K562 (cell line): Measurements from ENCODE around the gene SLC35G2. TPM values are rescaled to one million over a fixed set of nuclear protein-coding genes. Genes with fewer than 3 reads are reported as not detected.

Experiments
- ARHGAP35 ChIP-seq: fragments of 450-650 bp; IDR thresholded peaks from 2 replicates; pipeline ENCODE4 v1.6.1; 2018; ENCODE audit not compliant: partially characterized antibody
- ARID1B ChIP-seq: fragments of 450-650 bp; IDR thresholded peaks from 2 replicates; pipeline ENCODE4 v1.6.1; 2016; ENCODE audit warnings: antibody characterized with exemption, mild to moderate bottlenecking, inconsistent platforms
- ASH1L ChIP-seq: fragments of 450-650 bp; IDR thresholded peaks from 2 replicates; pipeline ENCODE4 v1.6.1; 2018; ENCODE audit warnings: borderline replicate concordance, mild to moderate bottlenecking, low read depth; ENCODE audit not compliant: partially characterized antibody
- CCNT2 ChIP-seq: IDR thresholded peaks from 2 replicates; pipeline ENCODE4 v1.6.1; 2011; ENCODE audit warnings: borderline replicate concordance, low read depth, mild to moderate bottlenecking, moderate library complexity, mixed read lengths, low read length; ENCODE audit not compliant: insufficient read length; ENCODE audit errors: extremely low read depth
- CREB1 ChIP-seq, 2 experiments: sonication (generic) in 1 of 2; formaldehyde crosslinking in 1 of 2; IDR thresholded peaks; 2 replicates each; pipeline versions ENCODE4 v1.6.1 to v1.8.0; 2012 to 2022; ENCODE audit warnings: inconsistent platforms in 1 of 2, mild to moderate bottlenecking in 1 of 2, missing genetic modification reagents in 1 of 2, moderate library complexity in 1 of 2
- EHMT2 ChIP-seq: fragments of 450-650 bp; IDR thresholded peaks from 2 replicates; pipeline ENCODE4 v1.6.1; 2018; ENCODE audit warnings: antibody characterized with exemption
- NCOA4 ChIP-seq: fragments of 450-650 bp; IDR thresholded peaks from 2 replicates; pipeline ENCODE4 v1.6.1; 2018; ENCODE audit warnings: mild to moderate bottlenecking; ENCODE audit not compliant: partially characterized antibody
- NCOA6 ChIP-seq: fragments of 450-650 bp; IDR thresholded peaks from 2 replicates; pipeline ENCODE4 v1.6.1; 2017; ENCODE audit warnings: mild to moderate bottlenecking
- NONO ChIP-seq, 2 experiments: fragments of 200-400 bp in 1 of 2; fragments of 450-650 bp in 1 of 2; formaldehyde crosslinking in 1 of 2; IDR thresholded peaks; 2 replicates each; pipeline ENCODE4 v1.6.1; 2017; ENCODE audit warnings: low read depth in 2 of 2, mild to moderate bottlenecking in 2 of 2, moderate library complexity in 2 of 2, low read length in 1 of 2
- PRMT5 ChIP-seq: sonication (generic); formaldehyde crosslinking; IDR thresholded peaks from 2 replicates; pipeline ENCODE4 v1.5.0; 2020; ENCODE audit warnings: missing genetic modification reagents
- SLC30A9 ChIP-seq: fragments of 250-450 bp; sonication (Bioruptor Pico); IDR thresholded peaks from 2 replicates; pipeline ENCODE4 v1.8.0; 2022; ENCODE audit warnings: mild to moderate bottlenecking, moderate library complexity
- SRSF1 ChIP-seq: fragments of 200-400 bp; formaldehyde crosslinking; IDR thresholded peaks from 2 replicates; pipeline ENCODE4 v1.6.1; 2017; ENCODE audit warnings: mild to moderate bottlenecking, low read depth, low read length, moderate library complexity
- ZFX ChIP-seq: sonication (generic); formaldehyde crosslinking; IDR thresholded peaks from 2 replicates; pipeline ENCODE4 v1.8.0; 2022; ENCODE audit warnings: mild to moderate bottlenecking, missing genetic modification reagents, moderate library complexity
- ZNF165 ChIP-seq: fragments of 250-450 bp; sonication (Bioruptor Pico); IDR thresholded peaks from 2 replicates; pipeline ENCODE4 v1.4.0; 2020; ENCODE audit warnings: borderline replicate concordance
- ZNF197 ChIP-seq: fragments of 200-800 bp; sonication (Bioruptor generic); IDR thresholded peaks from 2 replicates; pipeline ENCODE4 v1.6.1; 2016; ENCODE audit warnings: low read depth, missing genetic modification characterization, missing compliant biosample characterization
- ZNF3 ChIP-seq: fragments of 250-450 bp; sonication (Bioruptor Pico); IDR thresholded peaks from 2 replicates; pipeline ENCODE4 v1.5.0; 2021; ENCODE audit warnings: mild to moderate bottlenecking, moderate library complexity
- ZNF561 ChIP-seq: fragments of 450-650 bp; formaldehyde crosslinking; conservative IDR thresholded peaks from 2 replicates; pipeline ENCODE4 v1.4.0; 2020; ENCODE audit warnings: mild to moderate bottlenecking, moderate library complexity
- ZNF717 ChIP-seq: fragments of 250-450 bp; sonication (Bioruptor Pico); IDR thresholded peaks from 2 replicates; pipeline ENCODE4 v1.5.0; 2021
- ZNF764 ChIP-seq: fragments of 250-450 bp; sonication (Bioruptor Pico); IDR thresholded peaks from 2 replicates; pipeline ENCODE4 v1.4.0; 2020; ENCODE audit warnings: low read depth, mild to moderate bottlenecking, moderate library complexity
- polyA plus RNA-seq, 8 experiments: library from polyadenylated mRNA; depleted of rRNA in 4 of 8; stranded (reverse) in 5 of 8; unstranded in 3 of 8; fragments of >200 nt; fragmentation: Nextera tagmentation in 2 of 8; fragmentation: Illumina TruSeq in 1 of 8; extraction: Ambion mirVana in 2 of 8; extraction: Trizol in 1 of 8; gene quantifications; 2 replicates each; pipeline versions ENCODE4 v1.2.1 to v1.2.3, GENCODE V29; 2011 to 2014; ENCODE audit warnings: inconsistent platforms in 1 of 8, missing spikeins in 1 of 8
- total RNA-seq, 7 experiments: library from RNA; depleted of rRNA in 6 of 7; stranded (reverse); fragments of >200 nt in 6 of 7; fragmentation: Illumina TruSeq in 2 of 7; extraction: Trizol in 2 of 7; gene quantifications; 2 replicates each; pipeline versions ENCODE4 v1.2.1 to v1.2.3, GENCODE V29; 2011 to 2021; ENCODE audit warnings: low replicate concordance in 1 of 7
- TF ChIP-seq, protein P1 (sequence below): fragments of 450-650 bp; IDR thresholded peaks from 2 replicates; pipeline ENCODE4 v1.6.1; 2016
- TF ChIP-seq, protein P2 (sequence below), 2 experiments: IDR thresholded peaks; 2 replicates each; pipeline ENCODE4 v1.6.1; 2011; ENCODE audit warnings: borderline replicate concordance in 1 of 2, control low read depth in 1 of 2, low read depth in 1 of 2, low read length in 1 of 2, mild to moderate bottlenecking in 1 of 2, mixed read lengths in 1 of 2, moderate library complexity in 1 of 2; ENCODE audit not compliant: insufficient read depth in 1 of 2, insufficient read length in 1 of 2, poor library complexity in 1 of 2, severe bottlenecking in 1 of 2; ENCODE audit errors: extremely low read depth in 1 of 2
- TF ChIP-seq, protein P3 (sequence below), 2 experiments: fragments of 450-650 bp in 1 of 2; sonication (generic) in 1 of 2; formaldehyde crosslinking; conservative IDR thresholded peaks; 2 replicates each; pipeline versions ENCODE4 v1.4.0 to v1.8.1; 2020 to 2022; ENCODE audit warnings: mild to moderate bottlenecking in 1 of 2, missing genetic modification reagents in 1 of 2
- TF ChIP-seq, protein P4 (sequence below): IDR thresholded peaks from 2 replicates; pipeline ENCODE4 v1.6.1; 2016; ENCODE audit warnings: missing genetic modification characterization, missing compliant biosample characterization

SLC35G2 gene
- total and polyA plus RNA-seq, 9 of the 15 experiments (the other 6 are each of a cell fraction or from before 2014, with no cell fraction given), result 2.6 to 5.9 (median 3.2) TPM

DNA sequence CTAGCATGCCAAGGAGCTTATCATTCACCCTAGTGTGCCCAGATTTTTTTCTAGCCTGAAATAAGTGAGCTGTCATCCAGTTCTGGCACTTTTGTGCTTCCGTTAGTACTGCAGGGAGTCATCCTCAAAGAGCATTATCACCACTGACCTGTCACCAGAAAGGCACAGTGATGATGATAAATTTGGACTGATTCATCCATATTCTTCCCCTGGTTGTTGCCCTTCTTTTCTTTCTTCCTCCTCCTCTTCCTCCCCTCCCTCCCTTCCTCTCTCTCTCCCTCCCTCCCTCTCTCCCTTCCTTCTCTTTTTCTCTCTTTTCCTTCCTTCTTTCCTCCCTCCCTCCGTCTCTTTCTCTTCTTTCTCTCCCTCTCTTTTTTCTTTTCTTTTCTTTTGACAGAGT, 21.3 kb downstream of the SLC35G2 start (continued):
- TF ChIP-seq ZNF165 (CRISPR knock-in tag), result no peak
- no peak for TF ChIP-seq ZNF764 (CRISPR knock-in tag)
- no peak for TF ChIP-seq SRSF1
- TF ChIP-seq ZNF561 (CRISPR knock-in tag), result no peak
- no peak for TF ChIP-seq ASH1L
- TF ChIP-seq, protein P1, sequence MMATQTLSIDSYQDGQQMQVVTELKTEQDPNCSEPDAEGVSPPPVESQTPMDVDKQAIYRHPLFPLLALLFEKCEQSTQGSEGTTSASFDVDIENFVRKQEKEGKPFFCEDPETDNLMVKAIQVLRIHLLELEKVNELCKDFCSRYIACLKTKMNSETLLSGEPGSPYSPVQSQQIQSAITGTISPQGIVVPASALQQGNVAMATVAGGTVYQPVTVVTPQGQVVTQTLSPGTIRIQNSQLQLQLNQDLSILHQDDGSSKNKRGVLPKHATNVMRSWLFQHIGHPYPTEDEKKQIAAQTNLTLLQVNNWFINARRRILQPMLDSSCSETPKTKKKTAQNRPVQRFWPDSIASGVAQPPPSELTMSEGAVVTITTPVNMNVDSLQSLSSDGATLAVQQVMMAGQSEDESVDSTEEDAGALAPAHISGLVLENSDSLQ, result peak; percentile 90
- TF ChIP-seq, protein P2, sequence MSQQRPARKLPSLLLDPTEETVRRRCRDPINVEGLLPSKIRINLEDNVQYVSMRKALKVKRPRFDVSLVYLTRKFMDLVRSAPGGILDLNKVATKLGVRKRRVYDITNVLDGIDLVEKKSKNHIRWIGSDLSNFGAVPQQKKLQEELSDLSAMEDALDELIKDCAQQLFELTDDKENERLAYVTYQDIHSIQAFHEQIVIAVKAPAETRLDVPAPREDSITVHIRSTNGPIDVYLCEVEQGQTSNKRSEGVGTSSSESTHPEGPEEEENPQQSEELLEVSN (IDR thresholded peaks at IDR 0.05; ENCODE audit: borderline replicate concordance in 1 of 2, extremely low read depth in 1 of 2, insufficient read depth in 1 of 2, insufficient read length in 1 of 2, low read depth in 1 of 2, low read length in 1 of 2, poor library complexity in 1 of 2, severe bottlenecking in 1 of 2), result no peak
- no peak for TF ChIP-seq ZNF3 (CRISPR knock-in tag)
- TF ChIP-seq PRMT5, result no peak
- no peak for TF ChIP-seq NCOA6
- TF ChIP-seq EHMT2, result 0 out of 2 replicates have a peak, but pooled peaks have one; percentile 55
- TF ChIP-seq ARHGAP35, result no peak
- TF ChIP-seq CCNT2, result no peak
- no peak for TF ChIP-seq SLC30A9 (CRISPR knock-in tag)
- TF ChIP-seq, protein P3, sequence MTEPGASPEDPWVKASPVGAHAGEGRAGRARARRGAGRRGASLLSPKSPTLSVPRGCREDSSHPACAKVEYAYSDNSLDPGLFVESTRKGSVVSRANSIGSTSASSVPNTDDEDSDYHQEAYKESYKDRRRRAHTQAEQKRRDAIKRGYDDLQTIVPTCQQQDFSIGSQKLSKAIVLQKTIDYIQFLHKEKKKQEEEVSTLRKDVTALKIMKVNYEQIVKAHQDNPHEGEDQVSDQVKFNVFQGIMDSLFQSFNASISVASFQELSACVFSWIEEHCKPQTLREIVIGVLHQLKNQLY (CRISPR knock-in tag; conservative IDR thresholded peaks at IDR 0.05), result no peak
- TF ChIP-seq, protein P4, sequence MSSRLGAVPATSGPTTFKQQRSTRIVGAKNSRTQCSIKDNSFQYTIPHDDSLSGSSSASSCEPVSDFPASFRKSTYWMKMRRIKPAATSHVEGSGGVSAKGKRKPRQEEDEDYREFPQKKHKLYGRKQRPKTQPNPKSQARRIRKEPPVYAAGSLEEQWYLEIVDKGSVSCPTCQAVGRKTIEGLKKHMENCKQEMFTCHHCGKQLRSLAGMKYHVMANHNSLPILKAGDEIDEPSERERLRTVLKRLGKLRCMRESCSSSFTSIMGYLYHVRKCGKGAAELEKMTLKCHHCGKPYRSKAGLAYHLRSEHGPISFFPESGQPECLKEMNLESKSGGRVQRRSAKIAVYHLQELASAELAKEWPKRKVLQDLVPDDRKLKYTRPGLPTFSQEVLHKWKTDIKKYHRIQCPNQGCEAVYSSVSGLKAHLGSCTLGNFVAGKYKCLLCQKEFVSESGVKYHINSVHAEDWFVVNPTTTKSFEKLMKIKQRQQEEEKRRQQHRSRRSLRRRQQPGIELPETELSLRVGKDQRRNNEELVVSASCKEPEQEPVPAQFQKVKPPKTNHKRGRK (tag), result peak; percentile 81
- no peak for TF ChIP-seq CREB1 (IDR thresholded peaks at IDR 0.05)
- TF ChIP-seq CREB1 (CRISPR knock-in tag; IDR thresholded peaks at IDR 0.05), result no peak
- TF ChIP-seq ARID1B, result peak; percentile 91
- no peak for TF ChIP-seq NONO (IDR thresholded peaks at IDR 0.05; ENCODE audit: low read depth in 2 of 2, low read length in 1 of 2)
- no peak for TF ChIP-seq ZNF197 (CRISPR knock-in tag)
- no peak for TF ChIP-seq NCOA4
- no peak for TF ChIP-seq ZNF717
- TF ChIP-seq ZFX (CRISPR knock-in tag), result no peak
